Measurements from ENCODE around the gene CCDC102A.

CCDC102A gene

GRCh38 chr16:57576429-57576870 lies 40.1 kb upstream of the CCDC102A start:
- peak; percentile 84 for TF ChIP-seq CTCF (IDR thresholded peaks at IDR 0.05)
- Histone ChIP-seq H3K4me3 (no peak overlapping the region), H3K27ac (no peak overlapping the region)
- no peak for DNase-seq (ENCODE audit: low spot score)

- Histone ChIP-seq H3K27ac (no peak overlapping the region), H3K4me3 (no peak overlapping the region)
- TF ChIP-seq CTCF (IDR thresholded peaks at IDR 0.05), result no peak
- DNase-seq (ENCODE audit: low spot score), result no peak
These were observed 39.3 kb upstream of the CCDC102A start for GRCh38 chr16:57575468-57576277.

- DNase-seq (ENCODE audit: low spot score), result no peak
- TF ChIP-seq CTCF (IDR thresholded peaks at IDR 0.05), result no peak
- Histone ChIP-seq H3K27ac (no peak overlapping the region), H3K4me3 (no peak overlapping the region)
These were observed 38.5 kb upstream of the CCDC102A start for GRCh38 chr16:57574646-57575467.

- no peak for DNase-seq (ENCODE audit: low spot score)
- no peak overlapping the region for H3K4me3 ChIP-seq
- no peak overlapping the region for H3K27ac ChIP-seq
- TF ChIP-seq CTCF (IDR thresholded peaks at IDR 0.05), result no peak
These were observed 37.7 kb upstream of the CCDC102A start for GRCh38 chr16:57574086-57574485.

GRCh38 chr16:57572978-57573728 lies 36.8 kb upstream of the CCDC102A start:
- Histone ChIP-seq H3K27ac (no peak overlapping the region), H3K4me3 (no peak overlapping the region)
- TF ChIP-seq CTCF (IDR thresholded peaks at IDR 0.05), result no peak
- no peak for DNase-seq (ENCODE audit: low spot score)

GRCh38 chr16:57571098-57571497 lies 34.7 kb upstream of the CCDC102A start:
- no peak for DNase-seq (ENCODE audit: low spot score)
- Histone ChIP-seq H3K27ac (no peak overlapping the region), H3K4me3 (no peak overlapping the region)
- no peak for TF ChIP-seq CTCF (IDR thresholded peaks at IDR 0.05)

Measured in coronary artery (tissue), 2 donors.